ENCODE results near the gene ROPN1.

DNA sequence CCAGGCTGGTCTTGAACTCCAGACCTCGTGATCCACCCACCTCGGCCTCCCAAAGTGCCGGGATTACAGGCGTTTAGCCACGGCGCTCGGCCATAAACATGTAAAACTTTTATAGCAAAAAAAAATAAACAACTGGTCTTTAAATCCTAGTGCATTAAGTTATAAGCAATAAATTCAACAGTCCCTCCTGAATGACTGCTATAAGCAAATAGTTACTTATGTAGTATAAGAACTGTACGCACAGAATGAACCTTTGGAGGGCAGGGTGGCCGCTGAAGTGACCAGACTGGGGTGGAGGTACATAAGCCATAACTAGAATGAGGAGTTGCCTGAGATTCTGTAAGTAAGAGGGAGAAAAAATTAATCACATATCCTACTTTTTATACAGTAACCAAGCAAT, 43.5 kb downstream of the ROPN1 start:
- TF ChIP-seq, protein P1, sequence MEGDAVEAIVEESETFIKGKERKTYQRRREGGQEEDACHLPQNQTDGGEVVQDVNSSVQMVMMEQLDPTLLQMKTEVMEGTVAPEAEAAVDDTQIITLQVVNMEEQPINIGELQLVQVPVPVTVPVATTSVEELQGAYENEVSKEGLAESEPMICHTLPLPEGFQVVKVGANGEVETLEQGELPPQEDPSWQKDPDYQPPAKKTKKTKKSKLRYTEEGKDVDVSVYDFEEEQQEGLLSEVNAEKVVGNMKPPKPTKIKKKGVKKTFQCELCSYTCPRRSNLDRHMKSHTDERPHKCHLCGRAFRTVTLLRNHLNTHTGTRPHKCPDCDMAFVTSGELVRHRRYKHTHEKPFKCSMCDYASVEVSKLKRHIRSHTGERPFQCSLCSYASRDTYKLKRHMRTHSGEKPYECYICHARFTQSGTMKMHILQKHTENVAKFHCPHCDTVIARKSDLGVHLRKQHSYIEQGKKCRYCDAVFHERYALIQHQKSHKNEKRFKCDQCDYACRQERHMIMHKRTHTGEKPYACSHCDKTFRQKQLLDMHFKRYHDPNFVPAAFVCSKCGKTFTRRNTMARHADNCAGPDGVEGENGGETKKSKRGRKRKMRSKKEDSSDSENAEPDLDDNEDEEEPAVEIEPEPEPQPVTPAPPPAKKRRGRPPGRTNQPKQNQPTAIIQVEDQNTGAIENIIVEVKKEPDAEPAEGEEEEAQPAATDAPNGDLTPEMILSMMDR (IDR thresholded peaks at IDR 0.05; ENCODE audit: borderline replicate concordance, extremely low read depth, low read length, poor library complexity, severe bottlenecking), result no peak
- TF ChIP-seq EZH2 (IDR thresholded peaks at IDR 0.05; ENCODE audit: borderline replicate concordance, low read depth, low read length, severe bottlenecking), result no peak
